HG02798 (cell line): Measurements from ENCODE around the gene MYH14.
A peak's percentile ranks its signal among the peaks of the same experiment; 100 is the strongest.
"Not testable (repeated sequence)": the region's sequence is repeated elsewhere in the genome, so short reads cannot be mapped to it uniquely, and the experiment has no call there.

Source experiments
- ATAC-seq: cut with Tn5 transposase; IDR thresholded peaks from one replicate; pipeline ENCODE4 v1.9.1; 2021; ENCODE audit warnings: mild to moderate bottlenecking; ENCODE audit not compliant: unreplicated experiment, poor library complexity

Gene MYH14

DNA sequence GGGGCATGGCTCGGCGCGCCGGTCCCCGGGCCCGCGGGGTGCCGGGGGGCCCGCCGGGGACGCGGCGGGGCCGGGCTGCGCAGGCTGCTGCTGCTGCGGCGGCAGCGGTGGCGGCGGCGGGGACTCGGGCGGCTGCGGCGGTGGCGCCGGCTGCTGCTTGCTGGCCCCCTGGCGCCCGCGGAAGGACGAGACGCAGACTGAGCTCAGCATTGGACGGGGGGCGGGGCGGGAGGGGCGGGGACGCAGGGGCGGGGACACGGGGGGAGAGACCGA is 125.4 kb downstream of the MYH14 start:
- peak; percentile 21 for ATAC-seq

DNA sequence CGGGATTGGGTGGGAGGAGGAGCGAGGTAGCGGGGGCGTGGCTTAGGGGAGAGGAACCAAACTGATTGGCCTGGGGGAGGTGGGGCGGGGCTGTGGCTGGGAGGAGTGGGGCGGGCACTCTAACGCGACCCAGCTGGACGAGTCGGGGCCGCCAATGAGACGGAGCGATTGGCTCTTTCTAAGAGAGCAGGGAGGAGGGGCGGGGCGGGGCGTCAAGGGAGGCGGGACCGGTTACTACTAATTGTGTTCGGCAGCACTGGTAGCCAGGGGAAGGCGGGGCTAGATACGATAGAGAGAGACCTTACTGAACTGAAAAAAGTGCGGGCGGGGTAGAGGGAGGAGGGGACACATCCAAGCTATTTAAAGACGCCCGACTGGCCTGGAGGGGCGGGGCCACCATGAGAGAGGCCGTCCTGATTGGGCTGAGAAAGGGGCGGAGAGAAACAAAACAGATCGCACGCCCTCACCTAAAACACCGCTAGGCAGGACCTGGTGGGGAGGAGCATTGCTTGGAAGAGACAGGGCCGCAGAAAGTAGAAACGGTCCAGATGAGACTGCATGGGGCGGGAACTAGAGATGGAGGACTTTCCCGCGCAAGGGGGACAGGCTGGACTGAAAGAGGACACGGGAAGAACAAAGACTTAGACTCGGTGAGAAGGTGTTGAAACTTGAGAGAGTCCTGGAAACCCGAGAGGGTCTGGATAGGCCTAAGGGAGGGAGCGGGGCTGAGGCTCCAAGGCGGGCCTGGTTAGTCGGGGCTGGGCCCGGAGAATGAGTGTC is 125.9 kb downstream of the MYH14 start, which contains the start of gene KCNC3:
TSS of gene KCNC3 (minus strand) at position 232 of the 780 bp plus-strand sequence. CDS start 295 bp downstream, outside the sequence.
- peak; percentile 54 for ATAC-seq

DNA sequence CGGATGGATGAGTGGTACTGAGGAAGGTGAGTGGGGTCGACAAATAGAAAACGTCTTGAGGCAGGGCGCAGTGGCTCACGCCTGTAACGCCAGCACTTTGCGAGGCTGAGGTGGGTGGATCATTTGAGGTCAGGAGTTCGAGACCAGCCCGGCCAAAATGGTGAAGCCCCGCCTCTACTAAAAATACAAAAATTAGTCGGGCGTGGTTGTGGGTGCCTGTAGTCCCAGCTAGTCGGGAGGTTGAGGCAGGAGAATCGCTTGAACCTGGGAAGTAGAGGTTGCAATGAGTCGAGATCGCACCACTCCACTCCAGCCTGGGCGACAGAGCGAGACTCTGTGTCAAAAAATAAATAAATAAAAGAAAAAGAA is 126.5 kb downstream of the MYH14 start:
- not testable (repeated sequence) for ATAC-seq

DNA sequence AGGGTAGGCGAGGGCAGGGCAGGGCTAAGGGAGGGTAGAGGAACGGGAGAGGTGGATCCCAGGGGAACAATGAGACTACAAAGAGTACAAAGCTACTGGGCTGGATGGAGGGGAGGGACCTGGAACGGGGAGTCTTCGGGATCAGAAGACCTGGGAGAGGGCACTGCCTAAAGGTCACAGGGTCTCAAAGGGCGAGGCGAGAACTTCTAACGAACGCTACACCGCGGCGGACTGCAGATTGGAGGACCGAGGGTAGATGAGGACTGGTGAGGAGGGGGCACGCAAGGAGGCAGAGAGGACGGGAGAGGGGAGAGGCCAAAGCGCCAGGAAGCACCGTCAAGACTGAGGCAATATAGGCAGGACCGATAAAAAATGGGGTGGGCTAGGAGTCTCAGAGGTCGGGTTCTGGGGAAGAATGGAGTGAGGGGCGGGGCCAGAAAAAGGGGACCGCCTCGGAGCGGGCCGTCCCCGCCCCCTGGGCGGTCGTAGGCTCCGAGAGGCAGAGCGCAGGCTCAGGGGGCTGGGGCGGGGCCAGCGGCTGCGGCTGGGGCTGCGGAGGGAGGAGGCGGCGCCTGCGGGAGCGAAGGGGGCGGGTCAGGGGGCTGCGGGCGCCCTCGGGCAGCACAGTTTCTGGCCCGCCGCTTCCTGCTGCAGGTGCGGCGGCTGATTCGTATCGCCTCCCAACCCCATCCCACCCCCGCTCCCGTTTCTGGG is 127.1 kb downstream of the MYH14 start:
- peak; percentile 33 for ATAC-seq

DNA sequence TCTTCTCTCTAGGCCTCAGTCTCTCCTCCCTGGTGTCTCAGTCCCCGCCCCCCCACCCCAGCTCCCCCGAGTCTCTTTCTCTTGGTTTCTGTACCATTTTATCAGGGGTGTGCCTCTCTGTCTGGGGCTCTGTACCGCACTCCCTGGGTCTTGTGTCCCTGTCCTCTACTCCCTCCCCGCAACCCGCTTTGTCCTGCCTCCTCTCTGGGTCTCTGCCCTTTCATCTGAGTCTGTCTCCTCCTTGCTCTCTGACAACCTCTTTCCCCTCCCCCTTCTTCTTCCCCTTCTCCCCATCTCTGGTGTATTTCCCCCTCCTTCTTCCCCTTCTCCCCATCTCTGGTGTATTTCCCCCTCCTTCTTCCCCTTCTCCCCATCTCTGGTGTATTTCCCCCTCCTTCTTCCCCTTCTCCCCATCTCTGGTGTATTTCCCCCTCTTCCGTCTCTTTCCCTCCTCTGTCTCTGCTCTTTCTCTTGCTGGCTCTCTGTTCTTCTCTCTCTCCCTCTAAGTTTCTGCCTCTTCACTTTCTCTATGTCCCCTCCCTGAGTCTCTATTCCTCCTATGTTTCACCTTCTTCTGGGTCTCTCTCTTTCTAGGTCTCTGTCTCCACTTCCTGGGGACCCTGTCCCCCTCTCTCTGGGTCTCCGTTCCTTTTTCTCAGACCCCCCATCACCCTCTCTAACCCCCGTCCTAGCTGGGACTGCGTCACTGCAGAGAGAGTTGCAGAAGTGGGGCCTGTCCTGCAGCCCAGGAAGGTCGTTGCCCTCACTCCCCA is 128.0 kb downstream of the MYH14 start:
- no peak for ATAC-seq

DNA sequence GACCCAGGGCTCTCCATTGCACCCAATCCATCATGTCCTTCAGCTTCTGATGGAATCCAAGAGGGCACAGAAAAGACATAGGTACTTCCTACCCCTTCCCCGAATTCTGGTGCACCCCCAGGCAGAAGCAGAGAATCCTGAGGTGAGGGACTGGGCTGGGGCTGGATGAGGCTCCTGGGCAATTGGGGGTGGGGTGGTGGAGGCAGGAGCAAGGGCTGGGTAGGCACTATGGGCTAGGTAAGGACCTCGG is 128.5 kb downstream of the MYH14 start:
- no peak for ATAC-seq

DNA sequence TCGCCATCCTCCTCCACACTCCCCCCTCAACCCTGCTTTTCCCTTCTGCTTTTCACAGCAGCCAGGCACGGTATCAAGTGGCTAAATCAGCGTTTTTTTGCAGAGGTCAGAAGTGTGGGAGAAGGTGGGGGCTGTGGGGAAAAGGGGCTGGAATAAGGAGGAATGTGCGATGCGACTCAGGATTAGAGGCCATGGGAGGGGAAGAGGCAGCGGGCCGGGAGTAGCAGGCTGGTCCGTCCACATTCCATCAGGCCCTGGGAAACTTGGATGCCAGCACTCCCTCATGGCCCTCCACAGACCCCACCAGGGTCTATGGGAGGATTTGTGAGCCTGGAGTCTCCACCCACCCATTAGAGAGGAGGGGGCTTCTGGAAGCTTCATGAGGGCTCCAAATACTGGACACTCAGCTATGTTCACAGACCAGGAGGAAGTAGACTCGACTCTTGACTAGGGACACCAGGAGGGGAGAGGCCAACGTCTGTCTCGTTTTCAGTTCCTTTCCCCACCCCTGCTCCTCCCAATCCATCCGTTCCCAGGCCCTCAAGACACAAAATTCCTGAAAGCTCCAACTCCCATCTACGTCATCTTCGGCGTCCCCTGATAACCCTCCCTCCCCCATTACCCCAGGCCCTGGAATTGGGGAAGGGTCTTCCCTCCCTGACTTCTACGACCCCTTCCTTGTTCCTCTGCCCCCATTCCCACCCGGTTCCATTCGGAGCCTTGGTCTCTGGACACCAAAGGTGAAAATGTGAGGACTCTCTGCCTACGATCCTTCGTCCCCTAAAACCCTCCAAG is 129.0 kb downstream of the MYH14 start:
- ATAC-seq: no peak

DNA sequence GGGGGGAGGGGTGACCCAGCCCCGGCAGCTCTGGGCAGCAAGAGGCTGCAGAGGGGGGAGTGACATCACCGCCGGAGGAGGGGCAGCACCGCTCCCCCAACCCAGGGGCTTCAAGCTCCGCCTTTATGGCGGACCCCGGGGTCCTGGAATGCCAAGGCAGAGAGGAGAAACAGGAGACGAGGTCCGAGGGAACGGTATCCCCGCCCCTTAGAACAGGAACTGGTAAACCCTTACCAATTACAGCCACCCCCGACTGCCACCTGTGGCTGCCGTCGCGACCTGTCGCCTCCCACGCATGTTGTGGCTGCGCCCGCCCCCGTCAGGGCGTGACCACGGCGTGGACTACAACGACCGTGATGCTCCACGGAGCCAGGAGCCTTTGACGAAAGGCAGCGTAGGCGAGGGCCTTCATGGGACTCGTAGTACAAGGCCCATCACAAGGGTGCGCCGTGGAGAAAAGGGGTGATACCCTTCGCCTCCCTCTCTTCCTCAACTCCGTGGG is 129.9 kb downstream of the MYH14 start:
- ATAC-seq: peak; percentile 53

DNA sequence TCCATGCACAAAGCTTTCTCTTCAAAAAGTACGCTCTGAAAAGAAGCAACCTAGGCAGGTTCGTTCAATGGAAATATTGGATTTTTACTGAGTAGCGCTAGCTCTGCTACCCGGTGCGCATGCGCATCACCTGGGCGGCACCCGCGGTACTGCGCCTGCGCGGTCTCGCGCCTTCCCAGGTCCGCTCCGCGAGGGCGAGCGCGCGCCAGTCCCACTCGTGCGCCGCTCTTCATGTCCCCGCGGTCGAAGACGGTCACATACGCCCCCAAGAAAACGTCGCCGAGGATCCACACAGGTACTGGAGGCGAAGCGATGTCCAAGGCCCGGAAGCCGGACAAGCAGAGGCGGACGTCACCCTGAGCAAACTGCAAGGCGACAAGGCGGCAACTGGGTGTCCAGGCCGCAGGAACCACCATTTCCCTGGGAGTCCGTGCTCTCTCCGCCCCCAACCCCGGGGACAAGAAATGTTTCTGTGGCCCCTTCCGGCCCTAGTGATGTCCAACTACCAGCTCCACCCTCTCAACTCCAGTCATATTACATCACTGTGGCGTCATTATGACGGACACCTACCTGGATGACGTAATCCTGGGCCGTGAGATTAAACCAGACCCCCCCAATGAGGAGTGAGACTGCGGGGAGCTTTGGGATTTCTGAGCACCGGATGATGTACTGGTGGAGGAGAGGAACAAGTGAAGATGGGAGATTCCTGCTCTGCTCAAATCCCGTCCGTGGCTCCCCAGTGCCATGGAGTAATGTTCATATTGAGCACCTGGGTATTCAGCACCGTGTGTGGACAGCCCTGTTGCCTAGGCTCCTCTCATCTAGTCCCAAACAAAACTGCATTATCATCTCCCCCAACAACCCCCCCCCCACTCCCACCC is 130.6 kb downstream of the MYH14 start:
- peak; percentile 30 for ATAC-seq

DNA sequence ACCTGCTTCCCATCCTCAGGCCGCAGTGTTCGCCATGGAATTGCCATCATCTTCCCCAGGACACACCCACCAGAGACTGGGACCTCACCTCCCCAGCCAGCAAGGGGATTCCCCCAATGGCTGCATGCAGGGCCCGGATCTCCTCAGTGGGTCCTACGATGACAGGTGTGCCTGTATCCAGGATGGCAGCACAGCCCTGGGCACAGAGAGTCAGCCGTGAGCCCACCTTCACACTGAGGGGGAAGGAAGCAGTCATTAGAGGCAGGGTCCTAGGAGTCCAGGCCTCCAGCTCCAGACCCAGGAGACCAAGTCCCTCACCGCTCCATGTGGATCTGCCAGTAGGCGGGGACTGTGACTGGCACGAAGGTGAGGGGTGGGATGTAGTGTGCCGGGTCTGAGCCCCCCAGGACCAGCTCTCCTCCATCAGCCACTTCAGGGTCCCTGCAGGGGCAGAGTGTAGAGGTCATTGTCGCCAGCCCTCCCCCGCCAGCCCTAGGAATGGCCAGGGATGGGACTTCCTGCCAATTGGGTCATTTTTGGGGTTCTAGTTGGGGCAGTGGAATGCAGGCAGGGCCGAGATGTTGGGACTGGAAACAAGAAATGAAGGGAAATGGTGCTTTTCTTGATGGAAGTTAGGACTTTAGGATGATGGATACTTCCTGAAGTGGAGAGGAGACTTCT is 131.5 kb downstream of the MYH14 start:
- no peak for ATAC-seq

DNA sequence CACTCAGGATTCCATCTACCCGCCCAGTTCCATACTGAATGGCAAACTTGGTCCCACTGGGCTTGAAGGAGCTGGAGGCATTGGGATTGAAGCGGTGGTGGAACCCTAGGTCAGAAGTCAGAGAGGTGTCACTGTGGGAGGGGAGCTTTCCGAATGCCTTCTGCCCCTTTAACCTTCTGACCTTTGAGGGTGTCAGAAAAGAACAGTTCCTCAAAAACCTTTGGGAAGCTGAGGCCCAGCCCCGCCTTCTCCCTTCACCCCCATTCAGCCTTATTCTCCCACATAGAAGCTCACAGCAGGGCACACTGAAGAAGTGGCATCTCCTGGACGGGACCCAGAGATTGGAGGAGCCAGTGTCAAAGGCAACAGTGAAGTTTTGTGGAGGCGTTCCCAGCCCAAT is 133.6 kb downstream of the MYH14 start:
- not testable (repeated sequence) for ATAC-seq

DNA sequence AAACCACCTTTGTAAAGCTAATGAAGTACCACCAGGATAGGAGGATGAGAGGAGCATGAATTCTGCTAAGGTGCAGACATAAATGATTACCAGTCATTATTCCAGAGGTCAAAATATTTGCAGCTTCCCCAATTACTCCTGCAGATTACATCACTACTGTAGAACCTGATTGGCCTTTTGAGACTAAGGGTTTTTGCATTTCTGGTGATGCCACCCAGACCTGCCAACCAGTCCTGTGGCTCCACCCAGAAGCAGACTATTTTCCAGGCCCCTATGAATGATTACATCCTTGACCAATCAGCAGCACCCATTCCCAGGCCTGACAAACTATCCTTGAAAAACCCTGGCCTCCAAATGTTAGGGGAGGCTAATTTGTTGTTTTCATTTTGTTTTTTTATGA is 136.9 kb downstream of the MYH14 start:
- ATAC-seq: no peak

DNA sequence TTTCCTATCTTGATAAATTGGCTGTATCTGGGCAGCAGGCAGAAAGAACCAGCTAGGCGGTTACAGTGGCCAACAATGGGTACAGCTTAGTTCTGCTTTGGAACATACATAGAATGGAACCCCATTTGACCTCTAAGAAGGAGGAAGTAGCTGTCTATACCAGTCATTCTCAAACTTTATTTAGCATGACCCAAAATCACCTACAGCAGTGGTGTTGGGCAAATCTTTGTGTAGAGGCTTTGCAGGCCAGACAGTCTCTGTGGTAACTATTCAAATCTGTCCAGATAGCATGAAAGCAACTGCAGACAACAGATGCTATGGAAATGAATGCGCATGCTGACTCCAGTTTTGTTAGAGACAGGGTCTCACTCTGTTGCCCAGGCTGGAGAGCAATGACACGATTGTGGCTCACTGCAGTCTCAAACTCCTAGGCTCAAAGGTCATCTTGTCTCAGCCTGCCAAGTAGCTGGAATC is 137.7 kb downstream of the MYH14 start:
- peak; percentile 62 for ATAC-seq

DNA sequence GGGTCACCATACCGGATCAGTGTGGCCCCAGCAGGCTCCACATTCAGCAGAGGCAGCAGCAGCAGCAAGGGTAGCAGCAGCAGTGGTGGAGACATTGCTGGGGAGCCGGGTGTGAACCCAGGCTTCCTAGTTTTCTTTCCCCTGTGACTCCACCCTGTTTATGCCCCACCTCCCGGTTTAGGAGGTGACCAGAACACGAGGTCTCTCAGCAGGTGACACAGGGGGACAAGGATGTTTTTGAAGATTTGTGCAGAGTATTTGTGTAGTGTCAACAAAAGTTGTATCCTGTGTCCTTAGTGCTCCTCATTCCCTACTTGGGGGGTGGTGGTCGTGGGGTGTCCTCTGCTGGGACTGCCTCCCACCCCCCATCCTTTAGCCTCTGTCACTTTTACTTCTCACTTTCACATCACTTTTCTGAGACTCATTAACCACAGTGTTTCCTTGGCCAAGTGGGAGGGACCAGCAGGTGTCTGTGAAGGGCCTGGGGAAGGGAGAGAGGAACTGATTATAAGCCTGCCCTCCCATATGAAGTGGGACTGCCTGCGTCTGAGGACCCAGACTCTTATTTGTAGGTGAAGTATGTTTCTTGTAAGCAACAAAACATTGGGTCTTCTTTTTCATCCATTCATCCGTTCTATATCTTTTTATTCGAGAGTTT is 141.4 kb downstream of the MYH14 start:
- peak; percentile 41 for ATAC-seq

DNA sequence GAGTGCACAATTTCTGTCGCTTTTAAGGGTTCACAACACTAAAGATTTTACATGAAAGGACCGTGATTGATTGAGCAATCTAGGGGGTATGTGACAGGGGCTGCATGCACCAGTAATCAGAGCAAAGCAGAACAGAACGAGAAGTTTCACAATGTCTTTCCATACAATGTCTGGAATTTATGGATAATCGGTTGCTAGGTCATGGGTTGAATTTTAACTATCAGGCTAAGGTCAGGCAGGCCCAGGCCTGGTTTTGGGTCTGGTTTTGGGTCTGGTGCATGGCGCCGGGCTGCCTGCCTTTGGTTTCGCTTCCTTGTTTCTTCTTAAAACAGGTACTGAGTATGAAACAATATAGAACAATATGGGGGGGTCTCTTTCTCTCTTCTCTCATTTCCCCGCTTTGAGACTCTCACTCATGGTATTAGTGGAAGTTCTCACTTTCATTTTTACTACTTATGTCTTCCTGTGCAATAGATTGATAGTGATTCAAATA is 143.7 kb downstream of the MYH14 start:
- ATAC-seq: peak; percentile 56

DNA sequence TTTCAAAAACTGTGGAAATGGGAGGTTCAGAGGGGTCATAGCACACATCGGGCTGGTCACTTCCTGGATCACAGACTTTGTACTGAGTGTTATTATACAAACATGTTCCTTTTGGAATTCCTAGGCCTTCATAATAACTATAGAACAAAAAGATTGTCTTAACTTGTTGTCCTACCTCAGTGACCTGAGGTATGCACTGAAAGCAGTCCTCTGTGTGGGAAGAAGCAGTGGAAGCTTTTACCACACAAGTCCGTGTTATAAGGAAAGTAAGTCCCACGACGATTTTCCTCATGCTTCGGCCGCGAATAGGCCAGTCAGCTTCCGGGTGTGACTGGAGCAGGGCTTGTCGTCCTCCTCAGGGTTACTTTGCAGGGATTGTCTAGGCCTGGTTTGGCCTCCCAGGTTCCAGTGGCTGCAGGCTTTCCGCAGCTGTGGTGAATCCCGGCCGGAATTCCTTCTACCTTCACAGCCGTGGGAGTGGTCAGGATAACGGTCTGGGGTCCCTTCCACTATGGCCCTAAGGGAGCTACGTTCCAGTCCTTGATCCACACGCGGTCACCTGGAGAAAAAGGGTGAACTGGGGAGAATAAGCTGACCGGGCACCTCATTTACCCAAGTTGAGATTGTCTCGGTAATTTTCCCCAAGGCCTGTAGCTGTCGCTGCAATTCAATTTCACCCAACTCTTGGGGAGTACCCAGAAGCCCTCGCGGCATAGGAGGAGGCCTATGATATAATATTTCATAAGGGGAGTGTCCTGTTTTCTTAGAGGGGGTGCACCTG is 146.0 kb downstream of the MYH14 start:
- ATAC-seq: no peak

DNA sequence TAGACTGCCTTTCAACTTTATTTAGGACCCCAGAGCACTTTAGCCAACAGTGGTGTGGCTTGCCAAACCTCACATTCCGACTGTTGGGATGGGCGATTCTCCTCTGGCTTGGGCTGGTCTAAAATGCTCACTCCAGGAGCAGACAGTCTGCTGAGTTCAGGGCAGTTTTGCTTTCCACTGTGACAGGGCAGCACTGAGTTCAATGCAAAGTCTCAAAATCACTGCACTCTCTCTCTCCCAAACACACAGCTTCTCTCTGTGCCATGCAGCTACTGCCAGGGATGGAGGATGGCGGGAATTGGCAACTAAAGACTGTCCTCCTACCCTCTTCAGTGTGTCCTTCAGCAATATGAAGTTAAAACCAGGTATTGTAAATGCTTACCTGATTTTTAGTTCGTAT is 148.8 kb downstream of the MYH14 start:
- ATAC-seq: no peak
